VCaP (cell line): ENCODE measurements around the gene COX4I1.

ENCODE experiments used
- H3K27ac ChIP-seq: fragments of 450-650 bp; 2 replicates; pipeline ENCODE4 v1.5.1; 2017
- TF ChIP-seq, protein P1 (sequence below): fragments of 450-650 bp; conservative IDR thresholded peaks from 2 replicates; pipeline ENCODE4 v1.5.1; 2017; ENCODE audit warnings: mild to moderate bottlenecking, moderate library complexity

Gene COX4I1

DNA sequence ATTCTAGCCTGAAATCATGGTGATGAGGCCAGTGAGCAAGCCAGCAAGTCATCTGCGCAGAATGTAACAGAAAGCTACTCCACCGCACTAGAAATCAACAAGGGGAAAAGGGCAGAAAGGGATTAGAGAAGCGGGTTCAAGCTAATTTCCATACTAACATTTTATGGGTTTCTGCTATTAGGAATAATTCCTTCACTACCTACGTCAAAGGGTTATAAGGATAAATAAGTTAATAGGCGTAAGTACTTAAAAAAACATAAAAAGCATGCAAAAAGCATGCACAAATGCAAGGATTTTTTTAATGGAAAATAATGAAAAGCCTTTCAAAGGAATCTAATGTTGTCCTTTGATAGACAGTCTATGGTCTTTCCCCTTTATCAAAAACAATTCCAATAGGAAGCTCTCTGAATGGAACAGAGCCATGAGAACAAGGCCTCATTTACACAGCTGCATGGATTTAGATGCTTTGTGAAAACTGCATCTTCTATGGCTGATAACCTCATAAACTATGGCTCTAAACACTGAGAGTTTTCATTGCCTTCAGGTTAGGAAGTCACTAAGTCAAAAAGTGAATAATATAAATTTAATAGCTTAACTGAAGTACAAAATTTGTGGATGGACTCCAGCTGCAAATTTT is 5.7 kb upstream of the COX4I1 start:
- H3K27ac ChIP-seq, result no peak overlapping the region
- TF ChIP-seq, protein P1, sequence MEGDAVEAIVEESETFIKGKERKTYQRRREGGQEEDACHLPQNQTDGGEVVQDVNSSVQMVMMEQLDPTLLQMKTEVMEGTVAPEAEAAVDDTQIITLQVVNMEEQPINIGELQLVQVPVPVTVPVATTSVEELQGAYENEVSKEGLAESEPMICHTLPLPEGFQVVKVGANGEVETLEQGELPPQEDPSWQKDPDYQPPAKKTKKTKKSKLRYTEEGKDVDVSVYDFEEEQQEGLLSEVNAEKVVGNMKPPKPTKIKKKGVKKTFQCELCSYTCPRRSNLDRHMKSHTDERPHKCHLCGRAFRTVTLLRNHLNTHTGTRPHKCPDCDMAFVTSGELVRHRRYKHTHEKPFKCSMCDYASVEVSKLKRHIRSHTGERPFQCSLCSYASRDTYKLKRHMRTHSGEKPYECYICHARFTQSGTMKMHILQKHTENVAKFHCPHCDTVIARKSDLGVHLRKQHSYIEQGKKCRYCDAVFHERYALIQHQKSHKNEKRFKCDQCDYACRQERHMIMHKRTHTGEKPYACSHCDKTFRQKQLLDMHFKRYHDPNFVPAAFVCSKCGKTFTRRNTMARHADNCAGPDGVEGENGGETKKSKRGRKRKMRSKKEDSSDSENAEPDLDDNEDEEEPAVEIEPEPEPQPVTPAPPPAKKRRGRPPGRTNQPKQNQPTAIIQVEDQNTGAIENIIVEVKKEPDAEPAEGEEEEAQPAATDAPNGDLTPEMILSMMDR, result no peak

DNA sequence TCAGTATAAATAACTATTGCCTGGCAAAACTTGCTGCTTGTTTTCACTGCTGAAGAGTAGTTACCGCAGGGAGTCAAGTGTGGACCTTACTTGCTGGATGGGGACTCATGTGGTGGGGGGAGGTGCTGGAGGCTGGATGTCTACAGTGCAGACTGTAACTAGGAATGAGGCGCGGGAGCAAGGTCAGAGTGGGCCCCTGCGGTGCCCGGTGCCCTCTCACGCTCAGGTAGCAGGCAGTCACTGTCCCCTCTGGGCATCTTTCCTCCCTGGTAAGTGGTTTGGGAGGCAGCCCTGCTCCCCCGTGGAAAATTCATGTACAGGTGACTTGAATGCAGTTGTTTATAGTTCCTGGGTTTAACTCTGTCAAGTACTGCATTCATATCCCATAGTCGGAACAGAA is 4.8 kb upstream of the COX4I1 start:
- H3K27ac ChIP-seq, result no peak overlapping the region
- TF ChIP-seq, protein P1, result no peak

DNA sequence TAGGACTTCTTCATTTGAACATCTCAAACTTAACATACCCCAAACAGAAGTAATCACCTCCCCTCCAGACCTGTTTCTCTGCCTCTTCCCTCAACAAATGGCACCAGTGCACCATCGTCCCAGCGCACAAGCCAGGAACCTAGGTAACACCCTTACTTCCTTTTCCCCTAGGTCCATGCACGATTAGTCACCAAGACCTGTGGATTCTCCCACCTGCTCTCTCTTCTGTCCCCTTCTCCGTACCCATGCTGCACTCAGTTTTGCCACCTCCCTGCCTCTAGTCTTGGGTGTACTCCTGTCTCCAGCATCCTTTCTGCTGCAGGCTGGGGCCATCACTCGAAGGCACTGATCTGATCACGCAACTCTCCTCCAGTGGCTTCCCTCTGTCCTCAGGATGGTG is 3.3 kb upstream of the COX4I1 start:
- H3K27ac ChIP-seq, result no peak overlapping the region

DNA sequence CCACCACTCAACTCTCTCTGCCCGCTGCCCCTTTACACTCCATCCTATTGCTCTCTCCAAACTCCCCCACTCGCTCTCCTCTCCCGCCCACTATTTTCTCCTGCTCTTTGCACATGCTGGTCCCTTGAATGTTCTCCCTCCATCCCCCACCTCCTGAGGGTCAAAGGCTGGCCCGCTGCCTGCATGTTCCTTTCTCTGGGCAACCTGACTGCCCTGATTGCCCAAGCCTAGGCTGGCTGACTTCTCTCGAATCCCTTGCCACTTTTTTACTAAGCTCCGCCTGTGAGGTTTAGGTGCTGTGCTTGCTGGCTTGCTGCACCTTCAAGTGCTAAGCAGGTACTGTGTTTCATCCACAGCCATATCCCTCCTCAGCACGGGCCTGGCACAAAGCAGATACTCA is 2.9 kb upstream of the COX4I1 start:
- no peak overlapping the region for H3K27ac ChIP-seq
- TF ChIP-seq, protein P1, result no peak

More for the DNA sequence above, 3.3 kb upstream of the COX4I1 start:
- TF ChIP-seq, protein P1, result no peak

DNA sequence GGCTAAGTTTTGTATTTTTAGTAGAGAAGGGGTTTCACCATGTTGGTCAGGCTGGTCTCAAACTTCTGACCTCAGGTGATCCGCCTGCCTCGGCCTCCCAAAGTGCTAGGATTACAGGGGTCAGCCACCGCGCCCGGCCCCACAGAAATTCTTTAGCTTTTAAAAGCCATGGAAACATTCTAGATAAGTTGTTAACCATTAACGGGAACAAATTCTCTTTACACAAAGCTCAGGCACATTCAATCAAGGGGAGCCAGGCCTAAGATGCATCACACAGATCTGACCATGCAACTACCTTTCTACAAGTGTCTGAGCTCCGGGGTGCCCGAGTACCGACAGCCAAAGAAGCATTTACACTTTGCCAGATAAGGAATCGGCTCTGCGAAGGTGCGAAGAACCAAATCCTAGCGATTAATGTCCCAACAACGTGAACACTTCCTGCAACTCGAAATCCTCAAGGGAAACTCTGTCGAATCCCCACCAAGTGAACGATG is 1.2 kb upstream of the COX4I1 start:
- TF ChIP-seq, protein P1, result no peak
- peak overlapping the region; percentile 64; the same call in 1 of the 2 replicates for H3K27ac ChIP-seq

DNA sequence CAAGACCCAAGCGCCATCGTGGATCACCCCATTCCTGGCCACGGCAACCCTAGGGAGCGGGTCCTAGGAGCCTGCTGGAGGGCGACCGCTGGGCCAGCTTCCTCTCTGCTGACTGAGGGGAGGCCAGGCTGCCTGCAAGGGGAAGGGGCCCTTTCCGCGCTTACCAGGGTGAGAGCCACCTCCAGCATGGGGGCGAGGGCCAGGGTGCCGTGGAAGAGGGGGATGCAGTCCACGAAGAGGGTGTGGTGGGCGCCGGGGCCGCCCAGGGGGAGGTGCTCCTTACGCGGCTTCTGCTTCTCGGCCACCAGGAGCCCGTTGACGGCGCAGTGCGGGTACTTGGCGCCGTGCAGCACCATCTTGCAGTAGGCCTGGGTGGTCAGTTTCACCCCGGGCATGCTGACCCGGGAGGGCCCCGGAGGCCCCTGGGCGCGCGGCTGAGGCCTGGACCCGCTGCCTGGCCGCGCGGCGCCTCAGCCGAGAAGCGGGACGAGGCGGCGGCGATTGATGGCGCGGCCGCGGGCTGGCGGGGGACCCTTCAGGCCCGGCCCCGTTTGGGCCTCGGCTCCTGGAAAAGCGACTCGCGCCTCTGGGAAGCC is 496 bp upstream of the COX4I1 start:
- TF ChIP-seq, protein P1, result no peak
- H3K27ac ChIP-seq, result peak overlapping the region; percentile 64

DNA sequence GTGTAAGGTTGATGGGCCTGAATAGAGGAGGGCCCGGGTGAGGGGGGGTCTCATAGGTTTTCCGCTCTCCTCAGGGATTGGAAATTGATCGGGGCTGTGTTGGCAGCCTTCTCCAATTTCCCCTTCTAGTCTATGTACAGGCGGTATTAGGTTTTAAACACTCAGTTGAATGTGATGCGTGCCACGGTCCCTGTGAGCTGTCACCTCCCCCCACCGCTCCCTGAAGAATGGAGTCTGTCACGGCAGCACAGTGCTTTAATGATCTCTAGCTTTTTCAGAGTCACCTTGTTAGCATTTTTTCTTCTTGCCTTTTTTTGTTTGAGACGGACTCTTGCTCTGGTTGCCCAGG is 800 bp downstream of the COX4I1 start:
- TF ChIP-seq, protein P1, result no peak

More for the DNA sequence above, 800 bp downstream of the COX4I1 start:
- H3K27ac ChIP-seq, result peak overlapping the region; percentile 64
